BJ (cell line): Measurements from ENCODE around the gene ARFRP1. TPM values are rescaled to one million over a fixed set of nuclear protein-coding genes. Genes with fewer than 3 reads are reported as not detected.

Experiments used
- CTCF ChIA-PET: fragments of 350-600 bp; formaldehyde crosslinking; extraction: SDS; loops from one replicate; lab custom pipeline; 2021; ENCODE audit warnings: antibody characterized with exemption, inconsistent platforms; lab: Yijun Ruan, JAX
- POLR2A ChIA-PET: fragments of 300-600 bp; sonication (Branson Sonifier 250); formaldehyde crosslinking; extraction: SDS; loops from one replicate; lab custom pipeline; 2021; ENCODE audit warnings: antibody characterized with exemption; lab: Charles Lee
- DNase-seq: peaks from one replicate; pipeline ENCODE4 v3.0.0-alpha.2; 2011; ENCODE audit warnings: low read depth
- H3K27me3 ChIP-seq: 2 replicates; pipeline ENCODE4 v1.6.0; 2011; ENCODE audit warnings: low read length; ENCODE audit not compliant: control insufficient read depth, insufficient read depth
- H3K36me3 ChIP-seq: 2 replicates; pipeline ENCODE4 v1.5.1; 2011; ENCODE audit warnings: low read length; ENCODE audit not compliant: control insufficient read depth, insufficient read depth
- H3K4me3 ChIP-seq: 2 replicates; pipeline ENCODE4 v1.5.1; 2011; ENCODE audit warnings: low read depth, mild to moderate bottlenecking, control low read depth, low read length
- CTCF ChIP-seq: IDR thresholded peaks from 2 replicates; pipeline ENCODE4 v1.5.1; 2011; ENCODE audit warnings: low read depth, mild to moderate bottlenecking, control low read depth, inconsistent platforms, low read length, moderate library complexity; ENCODE audit not compliant: insufficient read depth
- polyA plus RNA-seq: library from polyadenylated mRNA; depleted of rRNA; stranded (reverse); fragments of >200 nt; gene quantifications from 2 replicates; pipeline ENCODE4 v1.2.3, GENCODE V29; 2011

The ARFRP1 gene
- polyA plus RNA-seq, 1 experiment: 41.9 TPM

- peaks cover 16% of the 10 kb centered on the region for H3K36me3 ChIP-seq
- POLR2A ChIA-PET: no interaction called here
- TF ChIP-seq CTCF: no peak
- CTCF ChIA-PET: interaction anchor here (0.6 kb wide), 1 partner anchor 23 kb away, joined by 4 read pairs; no protein-coding TSS in a partner anchor
- no peak overlapping the region for H3K4me3 ChIP-seq
- DNase-seq: no peak
- H3K27me3 ChIP-seq: no peaks in the 10 kb centered on the region
These were observed 12.1 kb downstream of the ARFRP1 start for GRCh38 chr20:63695424-63696305.

GRCh38 chr20:63694584-63695423, 13.0 kb downstream of the ARFRP1 start:
- DNase-seq: no peak
- POLR2A ChIA-PET: no interaction called here
- no peak overlapping the region for H3K4me3 ChIP-seq
- CTCF ChIA-PET: no interaction called here
- TF ChIP-seq CTCF: no peak
- H3K27me3 ChIP-seq: no peaks in the 10 kb centered on the region
- H3K36me3 ChIP-seq: peaks cover 15% of the 10 kb centered on the region

GRCh38 chr20:63693733-63694583, 13.8 kb downstream of the ARFRP1 start:
- H3K36me3 ChIP-seq: peaks cover 15% of the 10 kb centered on the region
- POLR2A ChIA-PET: no interaction called here
- no peak for TF ChIP-seq CTCF
- no peak overlapping the region for H3K4me3 ChIP-seq
- CTCF ChIA-PET: no interaction called here
- DNase-seq: no peak
- no peaks in the 10 kb centered on the region for H3K27me3 ChIP-seq

- TF ChIP-seq CTCF: no peak
- Histone ChIP-seq H3K4me3 (no peak overlapping the region), H3K27me3 (no peaks in the 10 kb centered on the region), H3K36me3 (peaks cover 14% of the 10 kb centered on the region)
- CTCF ChIA-PET: no interaction called here
- DNase-seq: no peak
- POLR2A ChIA-PET: no interaction called here
These were observed 14.6 kb downstream of the ARFRP1 start for GRCh38 chr20:63693083-63693732.
